GM19240 (cell line): ENCODE data around the gene APOA1.

ENCODE experiments used
- DNase-seq: peaks from one replicate; pipeline ENCODE4 v3.0.0; 2011; ENCODE audit warnings: low spot score; ENCODE audit not compliant: insufficient read length

APOA1 gene

GRCh38 chr11:116790167-116791001, 47.0 kb downstream of the APOA1 start:
- DNase-seq, result no peak

GRCh38 chr11:116788975-116789374, 48.4 kb downstream of the APOA1 start:
- DNase-seq, result no peak

- DNase-seq, result no peak
These were observed 48.9 kb downstream of the APOA1 start for GRCh38 chr11:116788534-116788933.

- peak; percentile 88 for DNase-seq
These were observed 49.5 kb downstream of the APOA1 start, which contains the start of gene ZPR1 for GRCh38 chr11:116787786-116788486. TSS of gene ZPR1 (minus strand) at chr11:116788023. CDS start at chr11:116787990, 33 bp downstream.

- DNase-seq, result no peak
These were observed 50.0 kb downstream of the APOA1 start for GRCh38 chr11:116787436-116787785.

GRCh38 chr11:116786966-116787365, 50.5 kb downstream of the APOA1 start:
- no peak for DNase-seq

GRCh38 chr11:116786326-116786725, 51.1 kb downstream of the APOA1 start:
- DNase-seq, result no peak
